ENCODE data around the gene FAM120C.

Gene FAM120C

GRCh38 chrX:54182864-54183613 lies at the start of gene FAM120C:
Gene FAM120C, minus strand, starts transcription at chrX:54183254. Its CDS starts 56 bp downstream, at chrX:54183198.
- FAIRE-seq, result no peak

GRCh38 chrX:54230435-54231148 lies 47.5 kb upstream of the FAM120C start:
- FAIRE-seq, result no peak

- no peak for FAIRE-seq
Measured at GRCh38 chrX:54223581-54223980, 40.5 kb upstream of the FAM120C start.

- FAIRE-seq, result no peak
Measured at GRCh38 chrX:54213603-54214002, 30.5 kb upstream of the FAM120C start.

GRCh38 chrX:54208531-54208930 lies 25.5 kb upstream of the FAM120C start:
- no peak for FAIRE-seq

- no peak for FAIRE-seq
Measured at GRCh38 chrX:54198262-54198661, 15.2 kb upstream of the FAM120C start.

GRCh38 chrX:54194982-54195588 lies 12.0 kb upstream of the FAM120C start:
- no peak for FAIRE-seq

GRCh38 chrX:54193085-54193821 lies 10.2 kb upstream of the FAM120C start:
- FAIRE-seq, result no peak

GRCh38 chrX:54184474-54184873 lies 1.4 kb upstream of the FAM120C start:
- FAIRE-seq, result no peak

GRCh38 chrX:54182194-54182863 lies 725 bp downstream of the FAM120C start:
- FAIRE-seq, result no peak

GRCh38 chrX:54181202-54181953 lies 1.7 kb downstream of the FAM120C start:
- FAIRE-seq, result no peak

GRCh38 chrX:54180403-54180802 lies 2.7 kb downstream of the FAM120C start:
- FAIRE-seq, result no peak

GRCh38 chrX:54178100-54178940 lies 4.7 kb downstream of the FAM120C start:
- FAIRE-seq, result no peak

- no peak for FAIRE-seq
Measured at GRCh38 chrX:54177306-54177705, 5.7 kb downstream of the FAM120C start.

- FAIRE-seq, result no peak
Measured at GRCh38 chrX:54173791-54174190, 9.3 kb downstream of the FAM120C start.

- FAIRE-seq, result no peak
Measured at GRCh38 chrX:54172455-54172854, 10.6 kb downstream of the FAM120C start.

- FAIRE-seq, result no peak
Measured at GRCh38 chrX:54171527-54172250, 11.4 kb downstream of the FAM120C start.

GRCh38 chrX:54171091-54171490 lies 12.0 kb downstream of the FAM120C start:
- FAIRE-seq, result no peak

- FAIRE-seq, result no peak
Measured at GRCh38 chrX:54166915-54167314, 16.1 kb downstream of the FAM120C start.

- no peak for FAIRE-seq
Measured at GRCh38 chrX:54157561-54157960, 25.5 kb downstream of the FAM120C start.
